Panc1 (cell line): Measurements from ENCODE around the gene ARHGEF10L. TPM values are rescaled to one million over a fixed set of nuclear protein-coding genes. Genes with fewer than 3 reads are reported as not detected.

Experiments used
- ATAC-seq: fragments of 200-7000 bp; cut with Tn5 transposase; 2 replicates; pipeline ENCODE4 v1.9.1; 2020; ENCODE audit warnings: mild to moderate bottlenecking, moderate library complexity
- BruUV-seq: library from RNA; stranded (reverse); fragments of 400-500 nt; replicated peaks from 2 replicates; lab custom pipeline; 2021; lab: Mats Ljungman, UMichigan
- CTCF ChIA-PET: fragments of 300-600 bp; sonication (Branson Sonifier 250); formaldehyde crosslinking; loops from one replicate; lab custom pipeline; 2022; ENCODE audit warnings: antibody characterized with exemption; lab: Charles Lee
- POLR2A ChIA-PET: fragments of 300-600 bp; sonication (Branson Sonifier 250); formaldehyde crosslinking; loops from one replicate; lab custom pipeline; 2022; ENCODE audit warnings: antibody characterized with exemption; lab: Charles Lee
- DNase-seq: peaks from one replicate; pipeline ENCODE4 v3.0.0-alpha.2; 2010; ENCODE audit warnings: low read depth, low spot score
- H3K27ac ChIP-seq: 2 replicates; pipeline ENCODE4 v1.5.1; 2011; ENCODE audit warnings: mild to moderate bottlenecking, low read length, inconsistent platforms
- H3K27me3 ChIP-seq: fragments of 200-500 bp; sonication (Bioruptor generic); 2 replicates; pipeline ENCODE4 v1.6.0; 2014; ENCODE audit warnings: low read length, inconsistent platforms; ENCODE audit not compliant: control insufficient read depth, insufficient read depth
- H3K36me3 ChIP-seq: fragments of 200-500 bp; sonication (Bioruptor generic); 2 replicates; pipeline ENCODE4 v1.5.1; 2014; ENCODE audit warnings: inconsistent platforms, mild to moderate bottlenecking, low read length, moderate library complexity; ENCODE audit not compliant: control insufficient read depth, insufficient read depth
- H3K4me1 ChIP-seq: 2 replicates; pipeline ENCODE4 v1.5.1; 2011; ENCODE audit warnings: inconsistent platforms, mild to moderate bottlenecking, low read length, moderate library complexity; ENCODE audit not compliant: control insufficient read depth, insufficient read depth
- H3K4me3 ChIP-seq, 2 experiments: 2 replicates each; pipeline ENCODE4 v1.5.1; 2011 to 2012; ENCODE audit warnings: low read depth in 2 of 2, low read length in 2 of 2, mild to moderate bottlenecking in 2 of 2, inconsistent platforms in 1 of 2, moderate library complexity in 1 of 2
- H3K9me3 ChIP-seq: fragments of 200-500 bp; sonication (Bioruptor generic); 2 replicates; pipeline ENCODE4 v1.5.1; 2014; ENCODE audit warnings: low read depth, mild to moderate bottlenecking, inconsistent platforms, low read length, moderate library complexity; ENCODE audit not compliant: control insufficient read depth, insufficient read depth
- POLR2AphosphoS5 ChIP-seq: IDR thresholded peaks from 2 replicates; pipeline ENCODE4 v1.6.1; 2012; ENCODE audit warnings: mild to moderate bottlenecking, low read depth, low read length, moderate library complexity
- SIN3A ChIP-seq: IDR thresholded peaks from 2 replicates; pipeline ENCODE4 v1.6.1; 2012; ENCODE audit warnings: low read depth, mild to moderate bottlenecking, low read length, moderate library complexity, borderline replicate concordance; ENCODE audit not compliant: insufficient read depth
- TCF7L2 ChIP-seq: IDR thresholded peaks from 2 replicates; pipeline ENCODE4 v1.6.1; 2011; ENCODE audit warnings: mild to moderate bottlenecking, low read depth, low read length, inconsistent platforms
- in situ Hi-C: cut with HindIII; loops from 2 replicates; pipeline ENCODE4 v1.10.0; 2016; ENCODE audit warnings: low sequenced_read_pairs, low pct_unique_long_range_greater_than_20kb
- intact Hi-C: fragments of 100-400 bp; cut with micrococcal nuclease; formaldehyde crosslinking; loops from one replicate; pipeline ENCODE4 v1.10.0; 2022; ENCODE audit not compliant: unreplicated experiment
- total RNA-seq: library from RNA; stranded (reverse); gene quantifications from one replicate; pipeline ENCODE4 v1.2.1, GENCODE V29; 2021; ENCODE audit not compliant: unreplicated experiment
- TF ChIP-seq, protein P1 (sequence below): fragments of 450-650 bp; IDR thresholded peaks from 2 replicates; pipeline ENCODE4 v1.5.1; 2017; ENCODE audit warnings: mild to moderate bottlenecking
- TF ChIP-seq, protein P2 (sequence below), 2 experiments: IDR thresholded peaks; 2 replicates each; pipeline ENCODE4 v1.6.1; 2011 to 2012; ENCODE audit warnings: low read depth in 2 of 2, control low read depth in 1 of 2, low read length in 1 of 2, mild to moderate bottlenecking in 1 of 2, moderate library complexity in 1 of 2; ENCODE audit not compliant: insufficient read depth in 1 of 2

The ARHGEF10L gene
- total RNA-seq, 1 experiment from 2014 or later, result 5.9 TPM

DNA sequence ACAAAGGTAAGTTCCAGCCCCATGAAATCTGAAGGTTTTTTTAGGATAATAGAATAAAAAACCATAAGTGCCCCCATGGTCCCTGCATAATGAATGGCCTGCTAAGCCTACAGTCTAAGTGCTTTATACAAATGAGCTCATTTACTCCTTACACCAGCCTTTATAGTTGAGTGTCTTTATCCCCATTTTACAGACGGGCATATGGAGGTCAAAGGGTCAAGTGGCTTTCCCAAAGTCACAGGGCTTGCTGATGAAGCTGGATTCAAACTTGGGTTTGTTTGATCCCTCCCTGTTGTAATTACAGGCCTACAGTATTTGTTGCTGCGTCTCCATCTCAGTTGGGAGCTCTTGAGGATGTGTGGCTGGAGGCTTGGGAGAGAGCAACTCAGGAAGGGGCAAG is 28.3 kb upstream of the ARHGEF10L start:
- DNase-seq (no peak), ATAC-seq (no peak)
- no TSS peak for BruUV-seq
- no peaks in the 10 kb centered on the region for H3K9me3 ChIP-seq
- TF ChIP-seq SIN3A (no peak), TCF7L2 (no peak), POLR2AphosphoS5 (no peak)
- TF ChIP-seq, protein P1, sequence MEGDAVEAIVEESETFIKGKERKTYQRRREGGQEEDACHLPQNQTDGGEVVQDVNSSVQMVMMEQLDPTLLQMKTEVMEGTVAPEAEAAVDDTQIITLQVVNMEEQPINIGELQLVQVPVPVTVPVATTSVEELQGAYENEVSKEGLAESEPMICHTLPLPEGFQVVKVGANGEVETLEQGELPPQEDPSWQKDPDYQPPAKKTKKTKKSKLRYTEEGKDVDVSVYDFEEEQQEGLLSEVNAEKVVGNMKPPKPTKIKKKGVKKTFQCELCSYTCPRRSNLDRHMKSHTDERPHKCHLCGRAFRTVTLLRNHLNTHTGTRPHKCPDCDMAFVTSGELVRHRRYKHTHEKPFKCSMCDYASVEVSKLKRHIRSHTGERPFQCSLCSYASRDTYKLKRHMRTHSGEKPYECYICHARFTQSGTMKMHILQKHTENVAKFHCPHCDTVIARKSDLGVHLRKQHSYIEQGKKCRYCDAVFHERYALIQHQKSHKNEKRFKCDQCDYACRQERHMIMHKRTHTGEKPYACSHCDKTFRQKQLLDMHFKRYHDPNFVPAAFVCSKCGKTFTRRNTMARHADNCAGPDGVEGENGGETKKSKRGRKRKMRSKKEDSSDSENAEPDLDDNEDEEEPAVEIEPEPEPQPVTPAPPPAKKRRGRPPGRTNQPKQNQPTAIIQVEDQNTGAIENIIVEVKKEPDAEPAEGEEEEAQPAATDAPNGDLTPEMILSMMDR, result no peak
- TF ChIP-seq, protein P2, sequence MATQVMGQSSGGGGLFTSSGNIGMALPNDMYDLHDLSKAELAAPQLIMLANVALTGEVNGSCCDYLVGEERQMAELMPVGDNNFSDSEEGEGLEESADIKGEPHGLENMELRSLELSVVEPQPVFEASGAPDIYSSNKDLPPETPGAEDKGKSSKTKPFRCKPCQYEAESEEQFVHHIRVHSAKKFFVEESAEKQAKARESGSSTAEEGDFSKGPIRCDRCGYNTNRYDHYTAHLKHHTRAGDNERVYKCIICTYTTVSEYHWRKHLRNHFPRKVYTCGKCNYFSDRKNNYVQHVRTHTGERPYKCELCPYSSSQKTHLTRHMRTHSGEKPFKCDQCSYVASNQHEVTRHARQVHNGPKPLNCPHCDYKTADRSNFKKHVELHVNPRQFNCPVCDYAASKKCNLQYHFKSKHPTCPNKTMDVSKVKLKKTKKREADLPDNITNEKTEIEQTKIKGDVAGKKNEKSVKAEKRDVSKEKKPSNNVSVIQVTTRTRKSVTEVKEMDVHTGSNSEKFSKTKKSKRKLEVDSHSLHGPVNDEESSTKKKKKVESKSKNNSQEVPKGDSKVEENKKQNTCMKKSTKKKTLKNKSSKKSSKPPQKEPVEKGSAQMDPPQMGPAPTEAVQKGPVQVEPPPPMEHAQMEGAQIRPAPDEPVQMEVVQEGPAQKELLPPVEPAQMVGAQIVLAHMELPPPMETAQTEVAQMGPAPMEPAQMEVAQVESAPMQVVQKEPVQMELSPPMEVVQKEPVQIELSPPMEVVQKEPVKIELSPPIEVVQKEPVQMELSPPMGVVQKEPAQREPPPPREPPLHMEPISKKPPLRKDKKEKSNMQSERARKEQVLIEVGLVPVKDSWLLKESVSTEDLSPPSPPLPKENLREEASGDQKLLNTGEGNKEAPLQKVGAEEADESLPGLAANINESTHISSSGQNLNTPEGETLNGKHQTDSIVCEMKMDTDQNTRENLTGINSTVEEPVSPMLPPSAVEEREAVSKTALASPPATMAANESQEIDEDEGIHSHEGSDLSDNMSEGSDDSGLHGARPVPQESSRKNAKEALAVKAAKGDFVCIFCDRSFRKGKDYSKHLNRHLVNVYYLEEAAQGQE (IDR thresholded peaks at IDR 0.05; ENCODE audit: insufficient read depth in 1 of 2, low read depth in 2 of 2, low read length in 1 of 2), result no peak
- H3K27me3 ChIP-seq, result no peaks in the 10 kb centered on the region
- intact Hi-C loops, result loop anchor here (2.0 kb wide), 1 partner anchor 14 kb away; no protein-coding TSS in a partner anchor
- ChIA-PET CTCF (no interaction called here), POLR2A (no interaction called here)
- H3K4me3 ChIP-seq, result no peak overlapping the region
- H3K36me3 ChIP-seq, result no peaks in the 10 kb centered on the region
- no peaks in the 10 kb centered on the region for H3K4me1 ChIP-seq
- no peak overlapping the region for H3K27ac ChIP-seq
- in situ Hi-C loops, result no loop called here

DNA sequence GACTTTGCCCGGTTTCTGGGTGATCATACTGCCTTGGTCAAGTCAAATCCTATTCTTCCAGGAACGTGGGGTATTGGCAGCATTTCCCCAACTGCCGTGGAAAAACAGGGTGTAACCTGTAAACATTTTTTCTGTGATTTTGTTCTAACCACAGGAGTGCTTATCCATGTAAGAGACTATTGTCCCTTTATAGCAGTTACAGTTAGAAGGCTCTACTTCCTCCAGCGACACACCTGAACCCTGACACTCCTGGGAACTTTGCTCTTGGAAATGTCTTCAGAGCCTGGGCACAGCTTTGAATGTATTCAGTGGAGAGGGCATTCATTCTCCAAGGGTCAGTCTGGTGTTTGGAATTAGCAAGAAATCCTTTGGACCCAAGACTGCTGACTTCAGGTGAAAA is 26.4 kb upstream of the ARHGEF10L start:
- H3K36me3 ChIP-seq, result no peaks in the 10 kb centered on the region
- POLR2A ChIA-PET, result no interaction called here
- H3K27me3 ChIP-seq, result no peaks in the 10 kb centered on the region
- CTCF ChIA-PET, result no interaction called here
- intact Hi-C loops, result no loop called here
- no peaks in the 10 kb centered on the region for H3K4me1 ChIP-seq
- TF ChIP-seq, protein P2 (IDR thresholded peaks at IDR 0.05; ENCODE audit: insufficient read depth in 1 of 2, low read depth in 2 of 2, low read length in 1 of 2), result no peak
- H3K4me3 ChIP-seq, result no peak overlapping the region
- H3K27ac ChIP-seq, result no peak overlapping the region
- ATAC-seq (no peak), DNase-seq (no peak)
- in situ Hi-C loops, result no loop called here
- H3K9me3 ChIP-seq, result no peaks in the 10 kb centered on the region
- BruUV-seq, result no TSS peak
